Fibroblast of lung (primary cell): Measurements from ENCODE around the gene CRISP1. TPM values are rescaled to one million over a fixed set of nuclear protein-coding genes. Genes with fewer than 3 reads are reported as not detected.

Source experiments
- DNase-seq, 2 donors: peaks; one replicate each; pipeline versions ENCODE4 v3.0.0 to v3.0.0-alpha.2; 2010; ENCODE audit warnings: low read depth in 2 of 2
- H2AFZ ChIP-seq: 2 replicates; pipeline ENCODE4 v1.5.1; 2012; ENCODE audit warnings: low read length, control low read depth, inconsistent platforms
- H3K27ac ChIP-seq: 2 replicates; pipeline ENCODE4 v1.5.1; 2011; ENCODE audit warnings: low read length, control low read depth; ENCODE audit not compliant: insufficient read depth
- H3K27me3 ChIP-seq: 2 replicates; pipeline ENCODE4 v1.5.1; 2011; ENCODE audit warnings: mild to moderate bottlenecking, low read length; ENCODE audit not compliant: control insufficient read depth, insufficient read depth
- H3K36me3 ChIP-seq: 2 replicates; pipeline ENCODE4 v1.5.1; 2011; ENCODE audit warnings: low read length; ENCODE audit not compliant: control insufficient read depth, insufficient read depth
- H3K4me1 ChIP-seq: 2 replicates; pipeline ENCODE4 v1.5.1; 2011; ENCODE audit warnings: low read length; ENCODE audit not compliant: control insufficient read depth, insufficient read depth; ENCODE audit errors: extremely low read depth
- H3K4me2 ChIP-seq: 2 replicates; pipeline ENCODE4 v1.5.1; 2011; ENCODE audit warnings: low read length, control low read depth; ENCODE audit not compliant: insufficient read depth; ENCODE audit errors: extremely low read depth
- H3K4me3 ChIP-seq, 4 experiments: fragments of 200-600 bp in 1 of 4; sonication (generic) in 1 of 4; replicated peaks in 1 of 4; 2 replicates each; pipeline ENCODE4 v1.5.1; 2011 to 2016; ENCODE audit warnings: low read length in 4 of 4, low read depth in 3 of 4, mild to moderate bottlenecking in 3 of 4, control low read depth in 2 of 4, inconsistent platforms in 1 of 4, mixed read lengths in 1 of 4; ENCODE audit not compliant: insufficient read depth in 1 of 4; ENCODE audit errors: control extremely low read depth in 1 of 4
- H3K79me2 ChIP-seq: 2 replicates; pipeline ENCODE4 v1.5.1; 2012; ENCODE audit warnings: mild to moderate bottlenecking, low read length, inconsistent platforms; ENCODE audit not compliant: control insufficient read depth, insufficient read depth
- H3K9ac ChIP-seq: 2 replicates; pipeline ENCODE4 v1.5.1; 2011; ENCODE audit warnings: mild to moderate bottlenecking, low read length, control low read depth; ENCODE audit not compliant: insufficient read depth
- H3K9me3 ChIP-seq: 2 replicates; pipeline ENCODE4 v1.5.1; 2012; ENCODE audit warnings: low read depth, low read length; ENCODE audit not compliant: control insufficient read depth, insufficient read depth
- H4K20me1 ChIP-seq: 2 replicates; pipeline ENCODE4 v1.5.1; 2011; ENCODE audit warnings: low read length; ENCODE audit not compliant: control insufficient read depth, insufficient read depth; ENCODE audit errors: extremely low read depth
- EZH2 ChIP-seq: IDR thresholded peaks from 2 replicates; pipeline ENCODE4 v1.5.1; 2012; ENCODE audit warnings: low read length, control low read depth, mild to moderate bottlenecking; ENCODE audit errors: missing control alignments
- polyA plus RNA-seq, 2 donors: library from polyadenylated mRNA; depleted of rRNA in 1 of 2; stranded (reverse) in 1 of 2; unstranded in 1 of 2; fragments of >200 nt; gene quantifications; 2 replicates each; pipeline ENCODE4 v1.2.1, GENCODE V29; 2011 to 2012; ENCODE audit warnings: missing spikeins in 1 of 2
- total RNA-seq: library from RNA; depleted of rRNA; stranded (reverse); fragments of >200 nt; gene quantifications from 2 replicates; pipeline ENCODE4 v1.2.1, GENCODE V29; 2014
- TF ChIP-seq, protein P1 (sequence below), 2 donors: IDR thresholded peaks in 1 of 2; conservative IDR thresholded peaks in 1 of 2; 1 replicate in 1 of 2; 2 replicates in 1 of 2; pipeline ENCODE4 v1.5.1; 2011 to 2012; ENCODE audit warnings: low read length in 2 of 2, control low read depth in 1 of 2, inconsistent platforms in 1 of 2, low read depth in 1 of 2, mild to moderate bottlenecking in 1 of 2

The CRISP1 gene
- total and polyA plus RNA-seq, 2 donors (not counting 1 experiment from before 2014, with no cell fraction given): not detected

DNA sequence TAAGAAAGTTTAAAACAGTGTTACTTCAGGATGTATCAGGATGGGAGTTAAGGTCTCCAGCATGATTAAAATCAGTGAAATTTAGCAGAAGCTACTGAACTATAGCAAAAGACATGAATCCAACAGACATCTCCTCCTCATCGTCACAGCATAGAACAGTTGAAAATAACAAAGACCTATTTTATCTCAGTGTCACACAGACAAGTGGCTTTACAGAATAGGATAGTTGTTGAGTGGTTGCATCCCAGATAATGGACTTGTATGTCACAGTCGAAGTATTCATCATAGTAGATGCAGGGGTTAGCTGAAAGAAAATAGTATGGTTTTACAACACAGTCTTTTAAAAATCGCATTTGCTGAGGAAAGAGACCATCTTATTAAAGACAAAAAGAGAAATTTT is 31.2 kb downstream of the CRISP1 start:
- Histone ChIP-seq H3K9me3 (no peaks in the 10 kb centered on the region), H3K4me2 (no peak overlapping the region), H4K20me1 (no peaks in the 10 kb centered on the region), H3K79me2 (no peaks in the 10 kb centered on the region), H3K4me3 (no peak overlapping the region), H3K9ac (no peak overlapping the region), H3K27me3 (no peaks in the 10 kb centered on the region), H2AFZ (no peak overlapping the region), H3K27ac (no peak overlapping the region), H3K36me3 (no peaks in the 10 kb centered on the region), H3K4me1 (no peaks in the 10 kb centered on the region)
- no peak for DNase-seq
- no peak for TF ChIP-seq EZH2
- TF ChIP-seq, protein P1, sequence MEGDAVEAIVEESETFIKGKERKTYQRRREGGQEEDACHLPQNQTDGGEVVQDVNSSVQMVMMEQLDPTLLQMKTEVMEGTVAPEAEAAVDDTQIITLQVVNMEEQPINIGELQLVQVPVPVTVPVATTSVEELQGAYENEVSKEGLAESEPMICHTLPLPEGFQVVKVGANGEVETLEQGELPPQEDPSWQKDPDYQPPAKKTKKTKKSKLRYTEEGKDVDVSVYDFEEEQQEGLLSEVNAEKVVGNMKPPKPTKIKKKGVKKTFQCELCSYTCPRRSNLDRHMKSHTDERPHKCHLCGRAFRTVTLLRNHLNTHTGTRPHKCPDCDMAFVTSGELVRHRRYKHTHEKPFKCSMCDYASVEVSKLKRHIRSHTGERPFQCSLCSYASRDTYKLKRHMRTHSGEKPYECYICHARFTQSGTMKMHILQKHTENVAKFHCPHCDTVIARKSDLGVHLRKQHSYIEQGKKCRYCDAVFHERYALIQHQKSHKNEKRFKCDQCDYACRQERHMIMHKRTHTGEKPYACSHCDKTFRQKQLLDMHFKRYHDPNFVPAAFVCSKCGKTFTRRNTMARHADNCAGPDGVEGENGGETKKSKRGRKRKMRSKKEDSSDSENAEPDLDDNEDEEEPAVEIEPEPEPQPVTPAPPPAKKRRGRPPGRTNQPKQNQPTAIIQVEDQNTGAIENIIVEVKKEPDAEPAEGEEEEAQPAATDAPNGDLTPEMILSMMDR (conservative IDR thresholded peaks at IDR 0.05 in 1 of 2, IDR thresholded peaks at IDR 0.05 in 1 of 2; ENCODE audit: low read depth in 1 of 2, low read length in 2 of 2): no peak

- no peak overlapping the region for H2AFZ ChIP-seq
- no peaks in the 10 kb centered on the region for H4K20me1 ChIP-seq
- H3K36me3 ChIP-seq: no peaks in the 10 kb centered on the region
- no peaks in the 10 kb centered on the region for H3K27me3 ChIP-seq
- H3K9me3 ChIP-seq: no peaks in the 10 kb centered on the region
- TF ChIP-seq EZH2: no peak
- TF ChIP-seq, protein P1 (conservative IDR thresholded peaks at IDR 0.05 in 1 of 2, IDR thresholded peaks at IDR 0.05 in 1 of 2; ENCODE audit: low read depth in 1 of 2, low read length in 2 of 2): no peak
- H3K79me2 ChIP-seq: no peaks in the 10 kb centered on the region
- no peak overlapping the region for H3K4me3 ChIP-seq
- DNase-seq: no peak
- H3K9ac ChIP-seq: no peak overlapping the region
- H3K4me2 ChIP-seq: no peak overlapping the region
- no peaks in the 10 kb centered on the region for H3K4me1 ChIP-seq
- H3K27ac ChIP-seq: no peak overlapping the region
These were observed 32.9 kb downstream of the CRISP1 start for GRCh38 chr6:49833386-49833785.

- Histone ChIP-seq H3K27ac (no peak overlapping the region), H3K36me3 (no peaks in the 10 kb centered on the region), H4K20me1 (no peaks in the 10 kb centered on the region), H3K79me2 (no peaks in the 10 kb centered on the region), H3K4me2 (no peak overlapping the region), H3K9me3 (no peaks in the 10 kb centered on the region), H3K4me1 (no peaks in the 10 kb centered on the region), H3K4me3 (no peak overlapping the region), H3K9ac (no peak overlapping the region), H2AFZ (no peak overlapping the region), H3K27me3 (no peaks in the 10 kb centered on the region)
- DNase-seq: peak in 1 of 2 donors; percentile 0
- TF ChIP-seq, protein P1 (conservative IDR thresholded peaks at IDR 0.05 in 1 of 2, IDR thresholded peaks at IDR 0.05 in 1 of 2; ENCODE audit: low read depth in 1 of 2, low read length in 2 of 2): no peak
- TF ChIP-seq EZH2: no peak
These were observed 39.5 kb downstream of the CRISP1 start for GRCh38 chr6:49826743-49827406.
